HG02678 (cell line): ENCODE data around the gene CYP17A1.
"Not testable (repeated sequence)": the region's sequence is repeated elsewhere in the genome, so short reads cannot be mapped to it uniquely, and the experiment has no call there.

Experiments used
- ATAC-seq: cut with Tn5 transposase; IDR thresholded peaks from one replicate; pipeline ENCODE4 v1.9.1; 2021; ENCODE audit warnings: mild to moderate bottlenecking, moderate library complexity; ENCODE audit not compliant: unreplicated experiment

Gene CYP17A1

GRCh38 chr10:102838276-102838927, 1.2 kb upstream of the CYP17A1 start:
- not testable (repeated sequence) for ATAC-seq

- no peak for ATAC-seq
Observed at GRCh38 chr10:102835007-102835482, 2.2 kb downstream of the CYP17A1 start.

GRCh38 chr10:102834143-102834542, 3.1 kb downstream of the CYP17A1 start:
- ATAC-seq, result no peak

GRCh38 chr10:102832987-102833386, 4.2 kb downstream of the CYP17A1 start:
- ATAC-seq, result no peak

GRCh38 chr10:102832248-102832647, 5.0 kb downstream of the CYP17A1 start:
- no peak for ATAC-seq

- no peak for ATAC-seq
Observed at GRCh38 chr10:102831322-102832071, 5.7 kb downstream of the CYP17A1 start.

- ATAC-seq, result no peak
Observed at GRCh38 chr10:102827597-102827975, 9.6 kb downstream of the CYP17A1 start.

GRCh38 chr10:102826148-102826796, 10.9 kb downstream of the CYP17A1 start:
- ATAC-seq, result no peak

GRCh38 chr10:102824664-102825063, 12.5 kb downstream of the CYP17A1 start:
- no peak for ATAC-seq

GRCh38 chr10:102822222-102822621, 15.0 kb downstream of the CYP17A1 start:
- ATAC-seq, result no peak

- ATAC-seq, result not testable (repeated sequence)
Observed at GRCh38 chr10:102820008-102820407, 17.2 kb downstream of the CYP17A1 start.

GRCh38 chr10:102819054-102819453, 18.2 kb downstream of the CYP17A1 start:
- no peak for ATAC-seq

- ATAC-seq, result no peak
Observed at GRCh38 chr10:102817175-102817574, 20.0 kb downstream of the CYP17A1 start.

GRCh38 chr10:102815790-102816549, 21.2 kb downstream of the CYP17A1 start:
- ATAC-seq, result no peak

GRCh38 chr10:102814873-102815661, 22.1 kb downstream of the CYP17A1 start:
- ATAC-seq, result no peak

- peak; percentile 17 for ATAC-seq
Observed at GRCh38 chr10:102814453-102814871, 22.8 kb downstream of the CYP17A1 start.

- ATAC-seq, result peak; percentile 42
Observed at GRCh38 chr10:102813734-102814452, 23.3 kb downstream of the CYP17A1 start.

GRCh38 chr10:102813017-102813541, 24.1 kb downstream of the CYP17A1 start:
- ATAC-seq, result no peak

- no peak for ATAC-seq
Observed at GRCh38 chr10:102812231-102812876, 24.9 kb downstream of the CYP17A1 start.
